ENCODE results near the gene MRPL36.

DNA sequence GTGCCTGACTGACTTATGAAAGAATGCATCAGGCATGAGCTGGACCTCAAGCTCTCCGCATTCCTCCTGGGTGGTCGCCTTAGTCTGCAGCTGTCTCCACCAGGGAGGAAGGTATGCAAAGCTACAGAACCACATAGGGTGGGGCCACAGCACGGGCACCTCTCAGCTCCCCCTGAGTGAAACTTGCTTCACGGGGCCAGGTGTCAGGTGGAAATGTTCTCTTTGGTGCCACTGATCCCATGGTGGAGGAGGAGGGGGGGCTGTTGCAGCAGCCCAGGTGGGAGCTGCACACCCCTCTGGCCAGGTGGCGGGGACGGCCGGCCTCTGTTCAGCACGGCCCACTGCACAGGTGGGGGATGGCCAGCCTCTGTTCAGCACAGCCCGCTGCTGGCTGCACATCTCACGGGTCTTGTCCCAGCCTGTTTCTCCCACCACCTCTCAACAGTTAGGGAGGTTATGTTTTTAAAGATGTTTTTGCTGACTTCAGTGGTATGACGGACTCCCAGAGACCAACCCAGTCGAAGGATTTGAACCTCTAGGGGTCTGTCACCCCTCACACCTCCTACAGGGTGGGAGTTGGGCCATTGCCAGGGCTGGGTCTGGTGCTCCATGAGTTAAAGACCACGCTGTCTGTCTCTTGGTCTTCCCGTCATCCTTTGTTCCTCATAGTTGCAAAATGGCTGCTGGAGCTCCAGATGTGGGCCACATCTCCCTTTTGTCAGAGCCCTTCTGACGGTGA is 34.3 kb downstream of the MRPL36 start:
- TF ChIP-seq, protein P1, sequence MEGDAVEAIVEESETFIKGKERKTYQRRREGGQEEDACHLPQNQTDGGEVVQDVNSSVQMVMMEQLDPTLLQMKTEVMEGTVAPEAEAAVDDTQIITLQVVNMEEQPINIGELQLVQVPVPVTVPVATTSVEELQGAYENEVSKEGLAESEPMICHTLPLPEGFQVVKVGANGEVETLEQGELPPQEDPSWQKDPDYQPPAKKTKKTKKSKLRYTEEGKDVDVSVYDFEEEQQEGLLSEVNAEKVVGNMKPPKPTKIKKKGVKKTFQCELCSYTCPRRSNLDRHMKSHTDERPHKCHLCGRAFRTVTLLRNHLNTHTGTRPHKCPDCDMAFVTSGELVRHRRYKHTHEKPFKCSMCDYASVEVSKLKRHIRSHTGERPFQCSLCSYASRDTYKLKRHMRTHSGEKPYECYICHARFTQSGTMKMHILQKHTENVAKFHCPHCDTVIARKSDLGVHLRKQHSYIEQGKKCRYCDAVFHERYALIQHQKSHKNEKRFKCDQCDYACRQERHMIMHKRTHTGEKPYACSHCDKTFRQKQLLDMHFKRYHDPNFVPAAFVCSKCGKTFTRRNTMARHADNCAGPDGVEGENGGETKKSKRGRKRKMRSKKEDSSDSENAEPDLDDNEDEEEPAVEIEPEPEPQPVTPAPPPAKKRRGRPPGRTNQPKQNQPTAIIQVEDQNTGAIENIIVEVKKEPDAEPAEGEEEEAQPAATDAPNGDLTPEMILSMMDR (conservative IDR thresholded peaks at IDR 0.05) = no peak
- no peak for TF ChIP-seq ZFX (IDR thresholded peaks at IDR 0.05)

Data from C4-2B (cell line).